Activated CD4-positive, alpha-beta T cell treated with anti-CD3 and anti-CD28 coated beads, Interleukin-2, amount 50 U/mL, for 48 hours (primary cell): ENCODE measurements around the gene CADPS2.
"Not testable (repeated sequence)": the region's sequence is repeated elsewhere in the genome, so short reads cannot be mapped to it uniquely, and the experiment has no call there.

Source experiments
- DNase-seq, 2 experiments: peaks; one replicate each; pipeline ENCODE4 v3.0.0-alpha.2; 2020

Gene CADPS2

DNA sequence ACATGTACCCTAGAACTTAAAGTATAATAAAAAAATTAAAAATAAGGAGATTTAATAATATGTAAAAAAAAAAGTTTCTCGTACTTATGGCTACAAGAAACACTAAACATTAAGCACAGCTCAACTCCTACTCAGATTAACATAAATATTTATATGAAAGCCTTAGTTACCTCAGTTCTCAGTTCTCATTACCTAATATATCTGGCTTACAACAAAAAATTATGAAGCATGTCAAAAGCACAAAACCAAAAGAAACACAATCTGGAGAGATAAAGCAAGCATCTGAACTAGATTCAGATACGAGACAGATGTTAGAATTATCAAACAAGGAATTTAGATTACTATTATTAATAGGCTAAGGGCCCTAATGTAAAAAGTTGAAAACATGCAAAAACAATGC is 227.4 kb downstream of the CADPS2 start:
- no peak for DNase-seq

DNA sequence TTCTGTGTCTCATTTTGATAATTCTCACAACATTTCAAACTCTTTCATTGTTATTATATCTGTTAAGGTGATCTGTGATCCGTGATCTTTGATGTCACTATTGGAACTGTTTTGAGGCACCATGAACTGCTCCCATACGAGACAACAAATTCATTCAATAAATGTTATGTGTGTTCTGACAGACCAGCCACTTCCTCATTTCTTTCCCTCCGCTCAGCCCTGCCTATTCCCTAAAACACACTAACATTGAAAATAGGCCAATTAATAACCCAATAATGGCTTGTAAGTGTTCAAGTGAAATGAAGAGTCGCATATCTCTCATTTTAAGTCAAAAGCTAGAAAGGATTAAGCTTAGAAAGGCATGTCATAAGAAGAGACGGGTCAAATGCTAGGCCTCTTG is 232.6 kb downstream of the CADPS2 start:
- no peak for DNase-seq

DNA sequence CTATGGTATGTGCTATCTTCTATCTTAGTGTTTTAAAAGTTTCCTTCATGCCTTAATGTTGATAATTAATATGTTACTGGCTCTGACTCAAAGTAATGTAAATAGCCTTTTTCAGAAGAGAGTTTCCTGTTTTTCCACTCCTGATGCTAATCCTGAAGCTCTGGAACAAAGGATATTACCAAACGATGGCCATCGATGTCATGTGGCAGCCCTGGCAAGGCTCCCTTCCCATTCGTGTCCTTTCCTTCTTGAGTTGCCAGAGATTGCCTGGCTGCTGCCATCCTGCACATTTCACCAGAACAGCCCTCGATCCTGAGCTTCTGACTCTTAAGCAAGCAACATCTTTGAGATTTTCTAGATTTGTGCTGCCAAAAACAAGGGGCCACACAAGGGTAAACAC is 233.4 kb downstream of the CADPS2 start:
- no peak for DNase-seq

DNA sequence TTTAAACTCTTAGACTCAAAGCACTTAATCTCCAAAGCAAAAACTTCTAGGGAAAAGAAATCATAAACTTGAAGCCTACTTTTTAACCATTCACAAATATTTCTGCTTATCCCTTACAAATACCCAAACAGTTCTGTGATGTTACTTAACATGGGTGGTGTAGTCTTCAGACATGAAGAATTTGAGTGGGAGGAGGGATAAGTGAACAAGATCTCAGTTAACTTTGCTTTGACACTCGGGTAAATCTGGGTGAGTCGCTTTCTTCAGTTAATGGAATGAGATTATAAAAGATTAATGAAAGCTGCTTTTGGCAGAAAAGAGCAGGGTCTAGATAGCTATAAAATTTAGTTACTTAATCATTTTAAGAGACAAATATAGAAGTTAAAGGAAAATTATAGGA is 234.8 kb downstream of the CADPS2 start:
- no peak for DNase-seq

DNA sequence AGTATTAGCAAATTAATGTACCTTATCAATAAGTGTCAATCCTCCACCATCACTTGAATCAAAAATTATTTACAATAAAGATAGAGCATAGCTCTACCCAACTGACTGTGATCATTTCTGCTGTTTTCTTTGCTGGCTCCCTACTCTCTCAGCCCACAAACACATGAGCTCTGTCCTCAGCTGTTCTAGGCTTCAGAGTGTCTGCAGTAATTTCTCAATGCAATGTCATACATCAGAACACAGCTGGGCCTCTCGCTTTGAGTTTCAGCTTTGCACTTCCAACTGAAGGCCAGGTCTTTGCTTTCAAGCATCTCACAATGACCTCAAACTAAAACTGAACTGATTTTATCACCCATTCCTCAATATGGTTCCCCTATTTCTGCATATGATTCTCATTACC is 243.0 kb downstream of the CADPS2 start:
- DNase-seq: no peak

DNA sequence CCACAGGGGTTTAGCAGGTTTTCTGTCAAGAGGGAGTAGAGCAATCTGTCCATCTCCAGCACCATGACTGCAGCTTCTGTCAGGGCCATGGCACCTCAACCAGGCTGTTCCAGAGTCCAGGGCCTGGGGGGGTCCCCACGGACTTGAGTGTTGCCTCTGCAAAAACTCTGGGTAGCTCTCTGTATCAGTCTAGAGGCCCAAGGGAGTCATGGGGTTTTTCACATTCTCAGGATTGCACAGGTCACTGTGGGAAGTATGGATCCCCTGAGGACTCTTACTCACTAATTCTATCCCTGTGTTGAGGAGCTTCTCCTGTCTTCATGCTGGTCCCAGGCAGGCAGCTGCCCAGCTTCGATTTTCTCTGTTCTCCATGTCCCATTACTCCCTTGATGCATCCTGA is 247.8 kb downstream of the CADPS2 start:
- DNase-seq: no peak

DNA sequence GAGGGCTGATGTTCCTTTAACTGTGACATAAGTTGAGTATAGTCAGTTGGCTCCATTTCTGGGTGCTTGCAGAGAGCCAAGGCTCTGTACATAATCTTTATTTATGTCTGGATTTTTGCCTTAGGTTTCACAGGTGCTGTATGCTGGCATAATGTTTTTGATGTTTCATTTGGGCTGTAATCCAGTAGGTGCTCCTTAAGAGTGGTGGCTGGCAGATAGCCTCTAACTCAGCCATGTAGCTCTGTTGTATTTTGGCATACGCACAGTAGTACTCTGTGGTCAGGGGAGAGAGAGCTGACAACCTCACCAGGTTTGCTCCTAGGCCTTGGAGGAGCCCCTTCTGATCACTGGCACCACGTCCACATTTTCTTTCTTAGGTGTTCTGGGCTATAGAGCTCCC is 248.5 kb downstream of the CADPS2 start:
- no peak for DNase-seq

DNA sequence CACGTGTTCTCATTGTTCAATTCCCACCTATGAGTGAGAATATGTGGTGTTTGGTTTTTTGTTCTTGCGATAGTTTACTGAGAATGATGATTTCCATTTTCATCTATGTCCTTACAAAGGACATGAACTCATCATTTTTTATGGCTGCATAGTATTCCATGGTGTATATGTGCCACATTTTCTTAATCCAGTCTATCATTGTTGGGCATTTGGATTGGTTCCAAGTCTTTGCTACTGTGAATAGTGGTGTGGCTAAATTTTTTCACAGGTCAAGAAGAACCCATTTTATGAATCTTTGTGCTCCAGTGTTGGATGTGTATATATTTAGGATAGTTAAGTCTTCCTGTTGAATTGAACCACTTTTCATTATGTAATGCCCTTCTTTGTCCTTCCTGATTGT is 250.8 kb downstream of the CADPS2 start:
- DNase-seq: not testable (repeated sequence)

DNA sequence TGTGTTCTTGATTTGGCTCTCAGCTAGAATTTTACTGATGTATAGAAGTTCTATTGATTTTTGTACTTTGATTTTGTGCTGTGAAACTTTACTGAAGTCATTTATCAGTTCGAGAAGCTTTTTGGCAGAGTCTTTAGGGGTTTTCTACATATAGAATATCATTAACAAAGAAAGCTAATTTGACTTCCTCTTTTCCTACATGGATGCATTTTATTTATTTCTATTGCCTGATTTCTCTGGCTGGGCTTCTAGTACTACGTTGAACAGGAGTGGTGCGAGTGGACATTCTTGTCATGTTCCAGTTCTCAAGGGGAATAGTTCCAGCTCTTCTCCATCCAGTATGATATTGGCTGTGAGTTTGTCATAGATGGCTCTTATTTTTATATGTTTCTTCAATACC is 252.8 kb downstream of the CADPS2 start:
- no peak for DNase-seq

DNA sequence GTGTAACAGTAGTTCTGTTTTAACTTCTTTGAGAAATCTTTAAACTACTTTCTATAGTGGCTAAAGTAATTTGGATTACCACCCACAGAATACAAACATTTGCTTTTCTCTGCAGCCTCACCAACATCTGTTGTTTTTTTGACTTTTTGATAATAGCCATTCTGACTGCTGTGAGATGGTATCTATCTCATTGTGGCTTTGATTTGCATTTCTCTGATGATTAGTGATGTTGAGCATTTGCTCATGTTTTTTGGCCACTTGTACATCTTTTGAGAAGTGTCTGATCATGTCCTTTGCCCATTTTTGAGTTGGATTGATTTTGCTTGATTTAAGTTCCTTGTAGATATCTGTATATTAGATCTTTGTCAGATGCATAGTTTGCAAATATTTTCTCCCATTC is 254.0 kb downstream of the CADPS2 start:
- DNase-seq: no peak

DNA sequence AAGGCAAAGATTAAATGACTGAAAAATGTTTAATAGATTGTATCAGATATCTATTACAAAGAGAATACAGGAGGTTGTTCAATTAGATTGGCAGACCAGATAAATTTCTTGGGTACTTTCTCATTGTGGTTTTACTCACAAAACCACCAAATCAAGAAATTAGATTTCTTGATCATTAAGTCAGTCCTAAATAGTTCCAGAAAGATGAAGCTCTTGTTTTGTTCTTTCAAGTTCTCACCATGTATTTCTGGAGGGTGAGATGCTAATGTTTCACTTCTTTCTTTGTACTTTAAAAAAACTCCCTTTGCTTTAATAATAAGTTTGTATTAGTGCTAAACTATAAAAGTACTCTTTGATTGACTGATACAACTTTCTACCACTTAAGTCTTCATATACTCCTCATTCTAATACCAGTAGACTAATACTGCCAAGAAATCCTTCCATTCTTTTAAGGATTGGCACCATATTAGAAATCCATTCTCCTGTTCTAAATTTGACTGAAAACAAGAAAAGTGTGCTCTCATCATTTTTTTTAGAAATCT is 256.8 kb downstream of the CADPS2 start:
- DNase-seq: no peak

DNA sequence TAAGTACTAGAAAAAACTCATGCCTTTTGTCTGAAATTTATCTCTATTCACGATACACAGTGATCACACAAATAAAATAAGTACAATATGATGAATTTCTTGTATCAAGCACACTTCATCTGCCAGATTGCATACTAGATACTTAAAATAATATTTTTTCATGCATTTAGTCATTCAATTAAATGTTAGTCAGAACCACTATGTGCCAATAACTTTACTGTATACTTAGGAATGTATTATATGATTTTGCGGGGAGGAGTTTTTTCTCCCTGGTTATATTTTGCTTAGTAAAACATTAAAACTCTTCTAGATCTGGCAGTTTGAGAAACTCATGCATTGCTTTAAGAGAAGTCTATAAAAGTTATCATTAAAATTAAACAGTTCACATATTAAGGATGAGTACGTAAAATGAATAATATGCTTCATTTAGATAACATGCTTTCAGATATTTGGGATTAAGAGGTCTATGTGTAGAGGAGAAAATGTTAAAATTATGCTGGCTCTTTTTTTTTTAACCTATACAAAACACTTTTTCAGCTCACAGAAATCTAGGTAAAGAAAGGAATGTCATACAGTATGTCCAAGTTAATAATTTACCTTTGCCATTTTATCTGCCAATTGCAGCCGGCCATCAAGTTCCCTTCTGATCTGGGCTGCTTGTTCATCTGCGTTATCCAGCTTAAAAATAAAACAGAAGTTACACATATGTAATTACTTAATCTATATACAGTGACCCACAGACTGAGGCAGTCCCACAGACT is 257.4 kb downstream of the CADPS2 start:
- no peak for DNase-seq

DNA sequence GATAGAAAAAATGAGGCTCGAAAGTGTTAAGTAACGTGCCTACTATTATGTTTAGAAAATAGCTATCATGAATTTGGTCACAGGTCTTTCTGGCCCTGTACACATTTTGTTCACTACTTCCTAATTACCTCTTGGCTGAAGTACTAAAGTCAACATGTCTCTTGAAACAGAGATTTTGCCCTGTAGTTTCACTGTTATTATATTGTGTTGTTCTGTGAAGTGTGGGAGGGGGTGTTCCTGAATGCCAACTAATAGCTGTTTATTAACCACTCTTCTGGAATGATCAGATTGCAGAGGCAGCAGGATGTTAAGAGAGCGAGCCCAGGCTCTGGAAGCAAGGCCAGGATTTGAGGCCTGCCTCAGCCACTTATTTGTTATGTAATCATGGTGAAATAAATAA is 259.5 kb downstream of the CADPS2 start:
- no peak for DNase-seq

DNA sequence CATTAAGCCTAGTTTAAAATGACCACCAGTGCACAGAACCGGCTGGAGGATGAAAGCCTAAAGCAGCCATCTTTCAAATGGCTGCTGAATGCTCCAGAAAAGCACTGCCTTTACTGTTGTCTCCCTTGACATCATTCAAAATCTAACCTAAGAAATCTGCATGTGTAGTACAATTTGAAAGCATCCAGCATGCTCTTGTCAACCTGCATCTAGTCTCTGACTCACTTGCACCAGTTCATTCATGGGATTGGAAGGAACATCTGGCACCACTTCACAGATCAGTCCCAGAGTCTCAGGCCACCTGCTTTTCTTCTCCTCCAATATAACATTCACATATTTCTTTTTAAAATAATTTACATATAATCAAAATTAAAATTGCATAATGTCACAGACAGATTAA is 263.6 kb downstream of the CADPS2 start:
- DNase-seq: no peak

DNA sequence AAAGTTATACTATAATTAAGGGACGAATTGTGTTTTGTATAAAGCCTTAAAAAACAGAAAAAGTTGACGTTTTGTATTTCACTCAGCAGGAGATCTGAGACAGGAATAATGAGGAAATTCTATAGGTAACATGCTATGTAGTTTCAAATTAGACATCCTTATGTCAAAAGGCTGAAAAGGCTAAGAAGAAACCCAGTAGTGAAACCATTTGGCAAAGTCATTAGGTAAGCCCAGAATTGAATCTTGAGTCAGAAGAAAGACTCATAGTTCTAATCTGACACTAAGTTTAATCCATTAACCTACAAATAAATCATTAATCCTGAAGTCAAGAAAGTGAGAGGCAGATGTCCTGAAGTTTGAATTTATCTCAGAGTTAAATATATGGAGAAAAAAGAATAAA is 266.6 kb downstream of the CADPS2 start:
- no peak for DNase-seq

DNA sequence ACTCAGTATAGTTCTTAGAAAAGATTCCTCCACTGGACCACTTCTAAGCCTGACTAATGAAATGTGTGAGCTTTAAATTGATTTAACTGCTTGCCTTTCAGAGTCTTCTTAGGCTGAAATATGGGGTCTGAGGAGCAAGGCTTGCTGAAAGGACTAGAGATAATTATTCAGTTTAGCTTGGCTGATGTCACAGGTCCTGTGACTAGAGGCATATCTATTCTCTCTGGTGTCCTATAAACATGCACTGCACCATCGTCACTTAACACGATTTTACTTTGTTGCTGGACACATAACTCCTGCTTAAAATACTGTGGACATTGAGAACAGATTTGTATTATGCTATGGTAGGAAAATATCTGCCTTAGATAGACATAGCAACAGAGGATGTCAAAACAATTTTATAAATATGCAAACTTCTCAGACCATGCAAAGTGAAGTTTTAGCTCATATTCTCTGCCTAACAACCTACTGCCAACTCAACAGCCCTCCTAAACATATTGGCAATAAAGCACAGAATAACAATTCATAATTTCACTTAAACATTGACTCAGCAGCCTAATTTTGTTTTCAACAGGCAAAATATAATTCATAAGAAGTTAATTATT is 267.6 kb downstream of the CADPS2 start:
- DNase-seq: no peak

DNA sequence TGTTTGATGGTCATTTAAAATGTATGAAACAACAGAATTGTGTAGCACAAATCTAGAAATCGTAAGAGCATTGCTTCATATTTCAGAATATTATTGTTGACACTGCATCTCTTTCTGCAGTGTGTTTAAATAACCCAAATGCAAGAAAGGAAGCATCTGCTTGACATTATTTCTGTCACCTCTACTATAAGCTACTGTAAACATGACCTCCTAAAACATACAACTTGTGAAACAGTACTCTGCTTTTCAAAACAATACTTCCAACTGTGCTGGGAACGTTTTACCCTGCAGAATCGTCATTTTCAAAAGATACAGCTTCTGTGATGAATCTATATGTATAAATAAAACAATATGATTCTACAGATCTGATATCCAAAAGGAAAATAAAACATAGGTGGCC is 269.3 kb downstream of the CADPS2 start:
- no peak for DNase-seq

DNA sequence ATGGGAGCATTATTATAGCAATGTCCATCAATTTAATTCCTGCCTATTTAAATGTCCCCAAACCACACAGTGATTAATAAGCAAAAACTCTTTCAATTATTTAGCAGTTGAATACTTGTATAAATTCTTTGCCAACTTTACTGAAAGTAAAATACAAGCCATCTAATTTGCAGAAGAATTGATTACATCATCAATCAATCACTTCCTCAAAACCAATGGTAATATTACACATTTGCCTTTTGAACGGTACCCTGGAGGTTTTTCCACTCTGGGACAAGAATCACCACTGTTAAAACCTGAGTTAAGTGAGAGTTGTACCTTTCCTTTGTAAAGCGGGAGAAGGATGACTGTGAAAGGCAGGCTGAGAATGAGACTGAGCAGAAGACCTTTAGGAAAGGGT is 280.3 kb downstream of the CADPS2 start:
- no peak for DNase-seq

DNA sequence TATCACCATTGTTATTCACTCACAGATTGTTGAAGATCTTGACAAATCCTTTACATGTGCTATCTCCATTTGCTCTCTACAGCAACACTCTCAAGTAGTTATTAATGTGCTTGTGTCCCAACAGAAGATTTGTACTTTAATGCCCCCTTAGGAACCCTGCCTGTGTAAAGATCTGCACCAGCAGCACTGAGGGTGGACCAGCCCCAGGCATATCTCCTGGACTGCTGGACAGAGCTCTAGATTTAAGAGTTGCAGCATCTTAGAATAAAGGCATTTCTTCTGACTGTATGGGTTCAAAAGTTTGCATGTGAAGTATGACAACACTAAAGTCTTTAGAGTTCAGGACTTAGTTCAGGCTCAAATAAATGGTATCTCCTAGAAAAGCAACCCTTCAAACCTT is 282.0 kb downstream of the CADPS2 start:
- no peak for DNase-seq

DNA sequence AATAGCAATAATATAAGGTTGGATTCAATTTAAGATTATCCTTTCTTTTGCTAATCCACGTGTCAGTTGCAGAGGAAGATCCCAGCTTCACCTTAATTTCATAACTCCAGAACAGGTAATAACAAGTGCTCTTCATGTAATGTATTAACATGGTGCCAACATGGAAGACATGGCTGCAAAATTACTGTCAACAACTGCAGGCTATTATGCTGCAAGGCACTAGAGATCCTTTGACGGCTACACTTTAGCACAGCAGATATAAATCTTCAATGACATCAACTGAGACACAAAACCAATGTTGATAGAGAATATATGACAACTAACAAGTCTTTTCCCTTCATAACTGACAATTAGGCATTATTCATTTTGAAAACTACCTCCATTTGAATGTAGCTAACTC is 283.5 kb downstream of the CADPS2 start:
- no peak for DNase-seq

DNA sequence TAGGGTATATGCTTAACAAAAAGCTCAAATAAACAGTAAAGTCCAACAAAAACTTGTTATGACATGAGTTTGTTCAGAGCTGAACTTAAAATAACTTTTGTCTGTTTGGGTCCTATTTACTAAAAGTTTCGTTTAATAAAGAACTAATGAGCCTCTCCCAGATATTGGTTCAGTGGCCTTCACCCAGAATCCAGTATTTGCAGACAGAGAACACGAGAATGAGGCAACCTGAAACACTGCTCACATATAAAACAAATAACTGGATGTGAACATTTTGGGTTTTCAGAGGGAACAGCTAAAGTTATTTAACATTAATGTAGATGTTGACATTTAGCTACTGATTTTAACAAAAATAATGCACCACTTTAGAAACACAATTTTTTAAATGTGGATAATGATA is 285.6 kb downstream of the CADPS2 start:
- DNase-seq: no peak

DNA sequence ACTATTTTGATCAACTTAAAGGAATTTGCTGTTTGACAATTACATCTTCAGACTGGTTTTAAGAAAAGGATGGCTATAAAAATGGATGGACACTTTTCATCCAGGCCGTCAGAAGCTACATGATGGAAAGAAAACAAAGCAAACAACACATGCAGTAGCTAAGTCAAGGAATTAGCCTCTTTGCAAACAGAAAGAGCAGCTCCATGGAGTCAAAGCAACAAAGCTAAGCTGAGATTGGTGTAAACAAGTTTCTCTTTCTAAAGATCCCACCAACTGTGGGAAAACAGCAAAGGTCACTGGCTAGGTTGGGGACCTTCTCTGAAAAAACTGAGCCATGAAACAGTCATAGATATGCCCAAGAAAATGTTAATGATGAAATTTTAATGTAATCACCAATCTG is 286.2 kb downstream of the CADPS2 start:
- DNase-seq: no peak

DNA sequence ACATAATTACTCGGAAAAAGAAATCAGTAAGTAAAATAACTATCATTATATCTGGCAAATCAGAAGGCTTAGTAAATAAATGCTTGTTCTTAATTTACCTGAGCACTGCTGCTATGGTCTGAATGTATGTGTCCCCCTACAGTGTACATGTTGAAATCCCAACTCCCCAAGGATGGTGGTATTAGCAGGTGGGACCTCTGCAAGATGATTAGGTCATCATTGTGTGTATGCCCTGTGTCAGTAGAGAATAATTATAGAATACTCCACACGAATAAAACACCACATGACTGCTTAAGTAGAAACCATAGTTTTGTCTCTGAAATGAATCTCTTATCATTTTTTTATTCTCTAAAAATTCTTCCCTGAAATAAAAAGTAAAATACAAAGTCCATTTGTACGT is 289.0 kb downstream of the CADPS2 start:
- no peak for DNase-seq

DNA sequence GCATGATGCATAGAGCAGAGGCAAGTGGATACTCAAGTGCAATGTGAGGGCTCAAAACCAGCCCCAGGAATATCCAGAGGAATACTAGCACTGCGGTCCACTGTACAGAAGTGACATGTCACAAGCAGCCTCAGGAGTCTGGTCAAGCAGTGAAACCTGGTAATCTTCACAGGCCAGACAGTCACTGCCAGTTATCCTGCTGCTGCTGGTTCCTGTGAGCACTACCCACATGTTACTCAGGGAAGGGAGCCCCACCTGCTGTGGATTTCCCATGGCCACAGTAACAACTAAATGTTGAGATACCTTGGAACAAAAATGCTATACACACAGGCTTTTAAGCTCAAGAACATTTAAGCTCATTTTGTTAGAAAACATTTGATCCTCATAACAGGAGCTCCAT is 290.4 kb downstream of the CADPS2 start:
- no peak for DNase-seq

DNA sequence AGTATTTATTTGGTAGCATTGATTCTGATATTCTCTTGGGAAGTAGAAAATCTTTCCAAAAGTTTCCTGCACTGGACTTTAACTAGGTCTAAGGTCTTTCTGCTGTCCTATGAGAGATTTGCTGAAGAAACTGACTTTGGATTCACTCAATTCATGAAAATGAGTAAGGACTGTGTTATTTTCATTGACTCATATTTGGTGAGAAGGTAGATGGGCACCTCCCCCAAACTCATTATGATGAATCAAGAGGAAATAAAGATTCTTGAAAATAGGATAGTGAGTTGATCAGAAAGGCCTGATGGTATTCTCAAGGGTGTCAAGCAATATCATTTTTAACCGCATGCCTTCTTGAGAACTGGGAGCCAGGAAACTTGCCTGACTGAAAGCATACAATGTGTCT is 297.6 kb downstream of the CADPS2 start:
- DNase-seq: no peak
